GM21526 (cell line): ENCODE measurements around the gene ECE1.

Source experiments
- ATAC-seq: cut with Tn5 transposase; IDR thresholded peaks from one replicate; pipeline ENCODE4 v1.9.1; 2021; ENCODE audit warnings: moderate library complexity; ENCODE audit not compliant: unreplicated experiment, low FRiP score

ECE1 gene

GRCh38 chr1:21311016-21311415 is 20.8 kb upstream of the ECE1 start:
- no peak for ATAC-seq

- no peak for ATAC-seq
Measured at GRCh38 chr1:21308847-21309652, 18.8 kb upstream of the ECE1 start.

- no peak for ATAC-seq
Measured at GRCh38 chr1:21308330-21308729, 18.1 kb upstream of the ECE1 start.

- no peak for ATAC-seq
Measured at GRCh38 chr1:21307663-21308305, 17.5 kb upstream of the ECE1 start.

DNA sequence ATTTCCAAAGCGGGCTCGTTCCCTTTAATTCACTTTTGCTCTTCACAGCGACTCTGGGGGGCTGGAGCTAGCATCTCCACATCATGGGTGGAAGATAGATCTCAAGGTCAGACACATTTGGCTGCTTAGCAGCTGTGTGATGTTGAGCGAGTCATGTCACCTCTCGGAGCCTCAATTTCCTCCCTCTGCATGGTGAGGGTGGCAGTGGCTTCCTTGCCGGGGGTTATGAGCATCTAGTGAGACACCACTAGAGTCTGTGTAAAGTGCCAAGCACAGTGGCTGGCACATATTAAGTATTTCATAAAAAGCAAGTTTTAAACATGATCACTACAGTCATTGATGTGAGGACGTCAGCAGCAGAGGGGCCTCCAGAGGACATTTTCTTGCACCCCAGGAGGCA is 16.9 kb upstream of the ECE1 start:
- no peak for ATAC-seq

DNA sequence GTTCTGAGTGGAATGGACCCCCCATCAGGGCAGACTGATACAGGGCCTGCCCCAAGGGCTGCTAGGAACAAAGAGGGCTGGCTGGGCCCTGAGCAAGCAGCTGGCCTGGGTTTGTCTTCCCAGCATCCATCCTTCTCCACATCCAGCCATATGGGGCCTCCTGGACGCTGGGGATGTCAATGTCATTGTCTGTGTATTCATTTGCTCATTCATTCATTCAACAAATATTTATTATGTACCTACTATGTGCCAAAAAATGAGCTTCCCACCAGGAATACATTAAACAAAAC is 15.6 kb upstream of the ECE1 start:
- no peak for ATAC-seq

DNA sequence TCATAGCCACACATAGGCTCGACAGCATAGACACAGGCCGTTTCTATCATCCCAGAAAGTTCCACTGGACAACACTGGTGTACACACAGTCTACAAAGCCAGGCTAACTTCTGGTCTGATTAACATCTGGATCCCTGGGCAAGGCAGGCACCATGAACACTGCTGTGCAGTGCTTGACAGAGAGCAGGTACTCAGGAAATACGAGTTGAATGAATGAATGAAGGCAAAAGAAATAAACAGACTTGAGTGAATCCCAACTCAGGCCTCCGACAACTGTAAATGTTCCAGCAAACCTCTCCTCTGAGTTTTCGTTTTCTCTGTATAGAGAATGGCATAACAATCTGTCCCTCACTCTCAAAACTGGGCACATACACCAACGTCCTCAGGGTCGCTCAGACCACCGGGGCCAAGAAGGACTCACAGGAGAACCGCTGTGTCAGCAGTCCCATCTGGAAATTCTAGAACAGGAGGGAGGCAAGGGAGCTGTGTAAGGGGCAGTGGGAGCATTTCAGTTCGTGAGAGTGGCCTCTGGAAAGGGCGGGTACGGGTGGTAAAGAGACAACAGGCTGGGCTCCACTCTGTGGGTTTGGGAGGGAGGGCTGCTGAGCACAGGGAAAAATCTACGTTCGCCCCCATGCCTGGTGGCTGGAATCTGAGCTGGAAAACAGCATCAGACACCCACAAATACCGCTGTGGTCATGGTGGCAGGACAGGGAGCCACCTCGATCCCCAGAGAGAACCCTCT is 15.1 kb upstream of the ECE1 start:
- ATAC-seq = no peak

DNA sequence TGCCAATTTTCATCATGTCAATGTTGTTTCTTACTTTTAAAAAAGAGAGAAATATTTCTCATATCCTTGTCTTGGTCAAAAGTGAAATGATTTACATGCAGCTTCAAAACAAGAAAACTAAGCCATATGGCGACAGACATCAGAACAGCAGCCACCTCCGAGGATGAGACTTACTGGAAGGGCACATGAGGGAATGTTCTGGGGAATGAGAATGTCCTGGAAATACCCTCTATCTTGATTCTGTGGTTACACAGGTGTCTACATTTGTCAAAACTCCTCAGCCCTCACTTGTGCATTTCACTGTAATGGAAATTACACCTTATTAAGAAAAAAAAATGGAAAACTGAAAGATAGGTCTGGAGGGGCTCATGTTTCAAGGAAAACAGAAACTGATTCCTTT is 14.2 kb upstream of the ECE1 start:
- ATAC-seq = no peak

GRCh38 chr1:21302747-21303715 is 12.8 kb upstream of the ECE1 start:
- no peak for ATAC-seq

- ATAC-seq = no peak
Measured at GRCh38 chr1:21301794-21302440, 11.7 kb upstream of the ECE1 start.

- ATAC-seq = no peak
Measured at GRCh38 chr1:21300774-21301173, 10.5 kb upstream of the ECE1 start.

GRCh38 chr1:21299780-21300395 is 9.6 kb upstream of the ECE1 start:
- ATAC-seq = no peak

GRCh38 chr1:21298981-21299391 is 8.7 kb upstream of the ECE1 start:
- no peak for ATAC-seq

- no peak for ATAC-seq
Measured at GRCh38 chr1:21297975-21298374, 7.7 kb upstream of the ECE1 start.

DNA sequence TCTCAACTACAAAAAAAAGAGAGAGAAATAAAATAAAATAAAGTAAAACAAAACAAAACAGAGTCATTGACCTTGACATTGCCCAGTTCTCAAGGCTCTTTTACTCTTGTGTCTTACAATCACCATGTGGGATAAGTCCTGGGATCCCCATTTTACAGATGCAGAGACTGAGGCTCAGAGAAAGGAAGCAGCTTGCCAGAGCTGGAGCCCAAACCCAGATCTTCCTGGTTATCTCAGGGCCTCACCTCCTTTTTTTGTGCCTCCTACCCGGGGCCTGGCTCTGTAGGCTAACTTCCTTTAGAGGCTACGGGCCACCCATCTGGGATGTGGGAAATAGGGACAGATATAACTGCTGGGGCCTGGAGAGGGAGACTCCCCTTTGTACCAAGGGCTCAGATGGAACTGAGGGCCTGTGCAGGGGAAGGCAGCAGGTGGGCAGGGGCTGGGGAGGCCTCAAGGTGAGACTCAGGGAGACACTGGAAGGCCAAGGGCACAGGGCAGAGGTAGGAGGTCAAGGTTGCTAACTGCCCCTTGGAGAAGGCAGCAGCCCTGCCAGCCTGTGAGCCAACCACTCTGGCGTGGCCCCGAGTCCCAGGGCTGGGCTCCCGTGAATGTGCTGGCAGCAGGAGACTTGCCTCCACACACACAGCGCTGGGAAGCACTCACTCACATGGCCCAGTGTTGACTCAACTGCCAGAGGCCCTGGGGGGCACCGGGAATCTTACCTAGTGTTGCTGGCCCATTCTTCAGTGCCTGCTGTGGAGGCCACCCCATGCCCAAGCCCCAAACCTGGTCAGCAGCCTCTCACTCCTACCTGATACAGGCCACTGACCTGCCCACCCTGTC is 6.5 kb upstream of the ECE1 start:
- ATAC-seq = no peak

GRCh38 chr1:21295545-21295944 is 5.3 kb upstream of the ECE1 start:
- ATAC-seq = no peak

- no peak for ATAC-seq
Measured at GRCh38 chr1:21295002-21295401, 4.7 kb upstream of the ECE1 start.

DNA sequence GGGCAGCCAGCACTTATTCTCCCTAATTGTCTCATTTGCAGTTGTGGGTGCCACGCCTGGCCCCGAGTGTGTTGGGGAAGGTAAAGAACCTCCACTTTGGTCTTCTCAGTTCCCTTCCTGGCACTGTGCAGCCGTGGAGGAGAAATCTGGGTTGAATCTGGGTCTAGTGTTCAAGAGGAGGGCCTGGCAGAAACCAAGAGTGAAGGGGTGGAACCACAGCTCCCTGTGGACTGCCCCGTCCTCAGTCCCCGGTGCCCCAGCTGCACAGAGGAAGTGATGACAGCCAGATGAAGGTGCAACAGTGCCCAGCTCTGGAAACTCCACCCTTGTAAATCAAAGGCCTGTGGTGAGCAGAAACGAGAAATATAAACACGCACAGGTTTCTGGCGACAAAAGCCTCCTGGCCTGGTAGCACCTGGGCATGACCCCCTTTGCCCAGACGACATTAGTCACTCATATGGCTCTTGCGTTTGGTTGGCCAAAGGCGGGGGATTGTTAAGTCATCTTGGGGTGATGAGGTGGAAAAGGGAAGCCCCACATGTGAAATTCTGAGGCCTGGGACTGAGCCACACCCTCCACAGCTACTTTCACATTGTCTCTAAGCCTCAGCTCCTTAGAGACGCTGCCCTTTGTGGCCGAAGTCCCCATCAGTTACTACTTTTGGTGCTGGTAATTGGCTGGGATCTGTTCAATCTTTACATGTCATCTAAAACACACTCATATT is 4.2 kb upstream of the ECE1 start:
- peak; percentile 51 for ATAC-seq
